K562 (cell line): ENCODE results near the gene AIG1. TPM values are rescaled to one million over a fixed set of nuclear protein-coding genes. Genes with fewer than 3 reads are reported as not detected.

Experiments
- ATAC-seq: fragments of 200-7000 bp; cut with Tn5 transposase; 3 replicates; pipeline ENCODE4 v1.9.1; 2020; ENCODE audit warnings: moderate library complexity
- BruUV-seq: library from RNA; stranded (reverse); fragments of 400-500 nt; replicated peaks from 2 replicates; lab custom pipeline; 2021; lab: Mats Ljungman, UMichigan
- CTCF ChIA-PET: fragments of 300-600 bp; formaldehyde crosslinking; extraction: SDS; loops from one replicate; lab custom pipeline; 2021; ENCODE audit warnings: low intra/inter-chr PET ratio; lab: Yijun Ruan, JAX
- POLR2A ChIA-PET: fragments of 300-600, 350-650 bp; sonication (Branson Sonifier 250); formaldehyde crosslinking; extraction: SDS; loops from one replicate; lab custom pipeline; 2021; ENCODE audit warnings: antibody characterized with exemption, inconsistent platforms; lab: Yijun Ruan, JAX
- DNase-seq, 4 experiments: peaks; one replicate each; pipeline versions ENCODE4 v3.0.0 to v3.0.0-alpha.2; 2011 to 2018; ENCODE audit warnings: low spot score in 3 of 4, mixed read lengths in 3 of 4; ENCODE audit errors: extremely low read depth in 1 of 4
- FAIRE-seq: peaks from 2 replicates; lab custom pipeline; 2011; peaks lifted over from hg19 to GRCh38; lab: Jason Lieb, UNC
- H2AFZ ChIP-seq: 2 replicates; pipeline ENCODE4 v1.6.0; 2011; ENCODE audit warnings: low read depth, low read length, control low read depth, inconsistent platforms
- H3K27ac ChIP-seq: fragments of 200-600 bp; 3 replicates; pipeline ENCODE4 v1.8.0; 2011; ENCODE audit warnings: low read depth, mild to moderate bottlenecking, control low read depth, inconsistent platforms, low read length, moderate library complexity, mixed read lengths; ENCODE audit errors: extremely low read depth
- H3K27me3 ChIP-seq, 2 experiments: fragments of 300-600 bp in 1 of 2; 2 replicates in 1 of 2; 3 replicates in 1 of 2; pipeline versions ENCODE4 v1.6.0 to v1.8.0; 2011; ENCODE audit warnings: inconsistent platforms in 2 of 2, low read length in 2 of 2, mild to moderate bottlenecking in 1 of 2, mixed read lengths in 1 of 2, moderate library complexity in 1 of 2; ENCODE audit not compliant: control insufficient read depth in 2 of 2, insufficient read depth in 2 of 2
- H3K36me3 ChIP-seq: fragments of 300-600 bp; 3 replicates; pipeline ENCODE4 v1.8.0; 2011; ENCODE audit warnings: mild to moderate bottlenecking, low read length, inconsistent platforms; ENCODE audit not compliant: control insufficient read depth, insufficient read depth
- H3K4me1 ChIP-seq, 2 experiments: fragments of 200-600 bp in 1 of 2; replicated peaks in 1 of 2; 2 replicates in 1 of 2; 3 replicates in 1 of 2; pipeline versions ENCODE4 v1.5.1 to v1.8.0; 2011; ENCODE audit warnings: inconsistent platforms in 2 of 2, low read length in 2 of 2, mild to moderate bottlenecking in 1 of 2, mixed read lengths in 1 of 2, moderate library complexity in 1 of 2; ENCODE audit not compliant: control insufficient read depth in 2 of 2, insufficient read depth in 2 of 2
- H3K4me2 ChIP-seq: 2 replicates; pipeline ENCODE4 v1.6.1; 2011; ENCODE audit warnings: low read length, control low read depth, inconsistent platforms, mixed read lengths; ENCODE audit not compliant: insufficient read depth
- H3K4me3 ChIP-seq: fragments of 200-600 bp; sonication (generic), shearing (Covaris generic); 2 replicates; pipeline ENCODE4 v1.5.1; 2016; ENCODE audit warnings: control low read depth, inconsistent platforms
- H3K79me2 ChIP-seq: fragments of 200-600 bp; 3 replicates; pipeline ENCODE4 v1.8.0; 2011; ENCODE audit warnings: low read length, inconsistent platforms; ENCODE audit not compliant: control insufficient read depth, insufficient read depth
- H3K9ac ChIP-seq, 2 experiments: 2 replicates each; pipeline versions ENCODE4 v1.6.0 to v1.6.1; 2011; ENCODE audit warnings: low read depth in 2 of 2, low read length in 2 of 2, control low read depth in 1 of 2, inconsistent platforms in 1 of 2, mild to moderate bottlenecking in 1 of 2, mixed read lengths in 1 of 2; ENCODE audit not compliant: insufficient read depth in 1 of 2
- H3K9me1 ChIP-seq: one replicate; pipeline ENCODE4 v1.6.0; 2011; ENCODE audit warnings: inconsistent platforms, mild to moderate bottlenecking, low read length, moderate library complexity; ENCODE audit not compliant: control insufficient read depth, insufficient read depth
- H3K9me3 ChIP-seq: replicated peaks from 2 replicates; pipeline ENCODE4 v1.5.1; 2011; ENCODE audit warnings: low read depth, low read length, inconsistent platforms; ENCODE audit not compliant: control insufficient read depth, insufficient read depth
- H4K20me1 ChIP-seq: replicated peaks from 2 replicates; pipeline ENCODE4 v1.6.1; 2011; ENCODE audit warnings: low read length, inconsistent platforms, mixed read lengths; ENCODE audit not compliant: control insufficient read depth, insufficient read depth
- ETV6 ChIP-seq, 3 experiments: fragments of 150-350 bp in 1 of 3; sonication (generic) in 1 of 3; formaldehyde crosslinking in 1 of 3; IDR thresholded peaks; 2 replicates each; pipeline versions ENCODE4 v1.6.1 to v1.8.0; 2014 to 2022; ENCODE audit warnings: borderline replicate concordance in 2 of 3, low read depth in 2 of 3, antibody characterized with exemption in 1 of 3, low read length in 1 of 3, mild to moderate bottlenecking in 1 of 3, missing genetic modification reagents in 1 of 3
- FOXA1 ChIP-seq: fragments of 450-650 bp; IDR thresholded peaks from 2 replicates; pipeline ENCODE4 v1.6.1; 2016; ENCODE audit warnings: mild to moderate bottlenecking, borderline replicate concordance
- HNRNPK ChIP-seq: fragments of 200-400 bp; formaldehyde crosslinking; IDR thresholded peaks from one replicate; pipeline ENCODE4 v1.6.1; 2018; ENCODE audit warnings: mild to moderate bottlenecking, low read depth, low read length; ENCODE audit not compliant: poor library complexity, severe bottlenecking
- NFIX ChIP-seq: fragments of 250-450 bp; sonication (Bioruptor Pico); IDR thresholded peaks from 2 replicates; pipeline ENCODE4 v1.4.0; 2020; ENCODE audit warnings: low read depth, mild to moderate bottlenecking, moderate library complexity
- SAFB2 ChIP-seq: fragments of 200-400 bp; formaldehyde crosslinking; IDR thresholded peaks from 2 replicates; pipeline ENCODE4 v1.6.1; 2018; ENCODE audit warnings: borderline replicate concordance, low read length, low read depth, moderate library complexity; ENCODE audit not compliant: severe bottlenecking
- SRSF9 ChIP-seq: fragments of 200-400 bp; formaldehyde crosslinking; IDR thresholded peaks from 2 replicates; pipeline ENCODE4 v1.6.1; 2017; ENCODE audit warnings: low read depth, low read length, borderline replicate concordance
- ZNF134 ChIP-seq: fragments of 250-450 bp; sonication (Bioruptor Pico); conservative IDR thresholded peaks from 2 replicates; pipeline ENCODE4 v1.4.0; 2020
- ZNF668 ChIP-seq: fragments of 250-450 bp; sonication (Bioruptor Pico); IDR thresholded peaks from 2 replicates; pipeline ENCODE4 v1.8.0; 2022; ENCODE audit warnings: mild to moderate bottlenecking, inconsistent platforms
- ZNF766 ChIP-seq: fragments of 200-800 bp; sonication (Bioruptor generic); conservative IDR thresholded peaks from 2 replicates; pipeline ENCODE4 v1.6.1; 2016; ENCODE audit warnings: missing genetic modification characterization, missing compliant biosample characterization
- ZNF778 ChIP-seq: fragments of 450-650 bp; formaldehyde crosslinking; IDR thresholded peaks from 2 replicates; pipeline ENCODE4 v1.4.0; 2020; ENCODE audit warnings: mild to moderate bottlenecking, moderate library complexity
- WGBS: fragments of 100-300 bp; shearing (Covaris generic); methylation state at CpG from one replicate; pipeline ENCODE4 v1.1.6; 2016; ENCODE audit warnings: low coverage, mixed read lengths; ENCODE audit not compliant: insufficient coverage; ENCODE audit errors: missing lambda C conversion rate; 5-methylcytosine and 5-hydroxymethylcytosine counted together
- in situ Hi-C: fragments of 300-500 bp; cut with MboI; formaldehyde crosslinking; loops from 4 replicates; pipeline ENCODE4 v1.15.0; 2018; ENCODE audit warnings: inconsistent platforms, mixed read lengths
- intact Hi-C: fragments of 100-400 bp; cut with micrococcal nuclease; formaldehyde crosslinking; loops from 2 replicates; pipeline ENCODE4 v1.14.2; 2022
- polyA plus RNA-seq, 8 experiments: library from polyadenylated mRNA; depleted of rRNA in 4 of 8; stranded (reverse) in 5 of 8; unstranded in 3 of 8; fragments of >200 nt; fragmentation: Nextera tagmentation in 2 of 8; fragmentation: Illumina TruSeq in 1 of 8; extraction: Ambion mirVana in 2 of 8; extraction: Trizol in 1 of 8; gene quantifications; 2 replicates each; pipeline versions ENCODE4 v1.2.1 to v1.2.3, GENCODE V29; 2011 to 2014; ENCODE audit warnings: inconsistent platforms in 1 of 8, missing spikeins in 1 of 8
- total RNA-seq, 7 experiments: library from RNA; depleted of rRNA in 6 of 7; stranded (reverse); fragments of >200 nt in 6 of 7; fragmentation: Illumina TruSeq in 2 of 7; extraction: Trizol in 2 of 7; gene quantifications; 2 replicates each; pipeline versions ENCODE4 v1.2.1 to v1.2.3, GENCODE V29; 2011 to 2021; ENCODE audit warnings: low replicate concordance in 1 of 7
- TF ChIP-seq, protein P1 (sequence below): fragments of 200-800 bp; sonication (Bioruptor generic); IDR thresholded peaks from 2 replicates; pipeline ENCODE4 v1.6.1; 2017; ENCODE audit warnings: missing genetic modification characterization, missing compliant biosample characterization

AIG1 gene
- total and polyA plus RNA-seq, 9 of the 15 experiments (the other 6 are each of a cell fraction or from before 2014, with no cell fraction given): 74.8 to 333 (median 127) TPM

DNA sequence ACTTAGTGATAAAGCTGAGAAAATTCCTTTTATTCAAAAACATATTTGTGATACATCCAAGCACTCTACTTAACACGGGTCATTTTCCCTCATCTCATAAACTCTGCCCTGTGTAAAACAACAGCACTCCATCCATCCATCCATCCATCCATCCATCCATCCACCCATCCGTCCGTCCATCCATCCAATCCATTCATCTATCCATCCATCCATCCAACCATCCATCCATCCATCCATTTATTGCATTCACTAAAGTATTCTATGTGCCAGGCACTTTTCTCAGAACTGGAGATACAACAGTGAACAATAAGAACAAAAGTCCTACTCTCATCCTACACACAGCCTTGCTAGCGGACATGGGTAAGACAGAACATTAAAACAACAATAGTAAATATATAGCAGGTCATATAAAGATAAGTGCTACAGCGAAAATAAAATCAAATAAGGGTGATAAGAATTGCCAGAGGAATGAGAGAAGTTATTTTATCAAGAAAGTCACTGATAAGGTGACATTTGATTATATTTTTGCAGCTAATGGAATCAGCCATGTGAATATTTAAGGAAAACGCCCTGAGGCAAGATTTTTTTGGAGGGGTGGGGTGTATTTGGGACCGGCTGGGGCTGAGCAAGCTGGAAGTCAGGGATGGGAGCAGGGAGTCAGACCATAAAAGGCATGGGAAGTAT is 311.7 kb downstream of the AIG1 start:
- Histone ChIP-seq H4K20me1 (no peaks in the 10 kb centered on the region), H2AFZ (no peak overlapping the region), H3K9me1 (no peaks in the 10 kb centered on the region), H3K4me1 (no peaks in the 10 kb centered on the region), H3K27ac (no peak overlapping the region), H3K79me2 (no peaks in the 10 kb centered on the region), H3K9me3 (no peaks in the 10 kb centered on the region), H3K27me3 (peaks cover 0 to 9% of the 10 kb centered on the region in 2 experiments; a peak in 1 of 5 replicates), H3K9ac (no peak overlapping the region), H3K4me2 (no peak overlapping the region), H3K36me3 (no peaks in the 10 kb centered on the region), H3K4me3 (no peak overlapping the region)
- DNase-seq: no peak
- no peak for FAIRE-seq
- TF ChIP-seq ZNF778 (CRISPR knock-in tag): no peak
- TF ChIP-seq ZNF766 (CRISPR knock-in tag): no peak
- no peak for TF ChIP-seq SRSF9
- no peak for TF ChIP-seq FOXA1
- no peak for TF ChIP-seq ETV6 (IDR thresholded peaks at IDR 0.05; ENCODE audit: borderline replicate concordance in 1 of 2, low read depth in 2 of 2, low read length in 1 of 2)
- TF ChIP-seq ETV6 (CRISPR knock-in tag; IDR thresholded peaks at IDR 0.05; ENCODE audit: borderline replicate concordance): no peak
- TF ChIP-seq HNRNPK: no peak
- TF ChIP-seq NFIX (CRISPR knock-in tag): no peak
- TF ChIP-seq ZNF134: no peak
- no peak for TF ChIP-seq SAFB2
- TF ChIP-seq, protein P1, sequence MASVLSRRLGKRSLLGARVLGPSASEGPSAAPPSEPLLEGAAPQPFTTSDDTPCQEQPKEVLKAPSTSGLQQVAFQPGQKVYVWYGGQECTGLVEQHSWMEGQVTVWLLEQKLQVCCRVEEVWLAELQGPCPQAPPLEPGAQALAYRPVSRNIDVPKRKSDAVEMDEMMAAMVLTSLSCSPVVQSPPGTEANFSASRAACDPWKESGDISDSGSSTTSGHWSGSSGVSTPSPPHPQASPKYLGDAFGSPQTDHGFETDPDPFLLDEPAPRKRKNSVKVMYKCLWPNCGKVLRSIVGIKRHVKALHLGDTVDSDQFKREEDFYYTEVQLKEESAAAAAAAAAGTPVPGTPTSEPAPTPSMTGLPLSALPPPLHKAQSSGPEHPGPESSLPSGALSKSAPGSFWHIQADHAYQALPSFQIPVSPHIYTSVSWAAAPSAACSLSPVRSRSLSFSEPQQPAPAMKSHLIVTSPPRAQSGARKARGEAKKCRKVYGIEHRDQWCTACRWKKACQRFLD (CRISPR knock-in tag): no peak
- TF ChIP-seq ZNF668 (CRISPR knock-in tag): no peak
- POLR2A ChIA-PET: interaction anchor here (0.7 to 1.6 kb wide), 2 partner anchors 10 to 28 kb away, joined by 3 to 6 read pairs; no protein-coding TSS in a partner anchor
- no peak for ATAC-seq
- in situ Hi-C loops: no loop called here
- WGBS: 1% methylated on average over 7 of the region's 7 CpGs
- intact Hi-C loops: no loop called here
- no TSS peak for BruUV-seq
- CTCF ChIA-PET: no interaction called here
